Activated gamma-delta T cell treated with anti-CD3 and anti-CD28 coated beads, Interleukin-2, amount 50 U/mL, for 16 hours (primary cell): ENCODE data around the gene PCDH15.

ENCODE experiments used
- DNase-seq: peaks from one replicate; pipeline ENCODE4 v3.0.0-alpha.2; 2020; ENCODE audit warnings: low read depth

PCDH15 gene

GRCh38 chr10:54372179-54372578 is 428.9 kb downstream of the PCDH15 start:
- DNase-seq, result no peak

DNA sequence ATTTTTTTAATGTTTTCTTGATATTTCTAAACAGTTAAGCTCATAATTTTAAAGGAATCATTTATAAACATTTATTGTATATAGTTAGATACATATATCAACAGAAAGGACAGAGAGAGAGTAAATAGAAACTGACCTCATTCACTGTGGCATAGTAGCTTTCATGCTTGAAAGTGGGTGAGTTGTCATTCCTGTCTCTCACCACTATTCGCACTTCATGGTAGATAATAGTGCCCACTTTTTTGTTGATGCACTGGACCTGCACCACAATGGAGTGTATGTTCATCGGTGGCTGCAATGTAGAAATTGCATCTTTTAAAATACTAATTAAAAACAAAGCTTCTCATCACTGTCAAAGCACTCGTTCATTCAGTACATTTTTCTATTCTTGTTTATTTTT is 432.0 kb downstream of the PCDH15 start:
- DNase-seq, result no peak

DNA sequence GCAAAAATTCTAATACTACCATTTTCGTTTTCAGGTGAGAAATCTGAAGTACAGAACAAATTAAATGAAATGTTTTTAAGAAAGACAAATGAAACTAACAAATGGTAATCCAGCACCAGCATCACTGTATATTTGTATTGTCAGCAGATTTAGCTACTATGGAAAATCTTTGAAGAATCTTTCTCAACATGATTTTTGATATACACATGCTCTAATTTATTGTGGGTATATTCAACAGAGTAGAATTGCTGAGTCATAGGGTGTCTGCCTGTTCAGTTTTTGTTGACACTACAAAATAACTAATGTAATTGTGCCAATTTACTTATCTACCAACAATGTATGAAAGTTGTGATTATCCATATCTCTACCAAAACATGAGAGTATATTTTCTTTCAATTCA is 437.6 kb downstream of the PCDH15 start:
- DNase-seq, result no peak

- DNase-seq, result no peak
Measured at GRCh38 chr10:54342058-54342457, 459.0 kb downstream of the PCDH15 start.

DNA sequence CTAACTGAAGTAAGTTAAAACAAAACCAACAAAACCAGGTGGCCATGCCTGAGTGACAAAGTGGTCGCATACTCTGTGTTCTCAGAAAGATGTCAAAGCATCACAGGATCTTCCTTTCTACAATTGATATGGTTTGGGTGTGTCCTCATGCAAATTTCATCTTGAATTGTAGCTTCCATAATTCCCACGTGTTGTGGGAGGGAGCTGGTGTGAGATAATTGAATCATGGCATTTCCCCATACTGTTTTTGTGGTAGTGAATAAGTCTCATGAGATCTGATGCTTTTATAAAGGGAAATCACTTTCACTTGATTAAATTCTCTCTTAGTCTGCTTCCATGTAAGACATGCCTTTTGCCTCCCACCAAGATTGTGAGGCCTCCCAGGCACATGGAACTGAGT is 465.7 kb downstream of the PCDH15 start:
- no peak for DNase-seq

GRCh38 chr10:54319341-54319740 is 481.7 kb downstream of the PCDH15 start:
- DNase-seq, result no peak

DNA sequence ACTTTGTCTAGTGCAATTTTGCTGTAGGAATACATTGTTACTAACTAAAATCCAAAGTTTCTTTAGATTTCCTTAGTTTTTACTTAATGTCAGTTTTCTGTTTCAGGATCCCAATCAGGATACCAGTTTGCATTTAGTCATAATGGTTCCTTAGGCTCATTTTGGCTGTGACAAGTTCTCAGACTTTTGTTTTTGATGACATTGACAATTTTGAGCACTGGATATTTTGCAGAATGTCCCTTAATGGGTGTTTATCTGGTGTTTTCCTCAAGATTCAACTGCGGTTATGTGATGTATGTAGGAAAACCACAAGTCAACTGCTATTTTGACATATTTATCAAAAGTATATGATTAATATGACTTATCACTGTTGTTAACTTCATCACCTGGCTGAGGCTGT is 482.6 kb downstream of the PCDH15 start:
- no peak for DNase-seq

DNA sequence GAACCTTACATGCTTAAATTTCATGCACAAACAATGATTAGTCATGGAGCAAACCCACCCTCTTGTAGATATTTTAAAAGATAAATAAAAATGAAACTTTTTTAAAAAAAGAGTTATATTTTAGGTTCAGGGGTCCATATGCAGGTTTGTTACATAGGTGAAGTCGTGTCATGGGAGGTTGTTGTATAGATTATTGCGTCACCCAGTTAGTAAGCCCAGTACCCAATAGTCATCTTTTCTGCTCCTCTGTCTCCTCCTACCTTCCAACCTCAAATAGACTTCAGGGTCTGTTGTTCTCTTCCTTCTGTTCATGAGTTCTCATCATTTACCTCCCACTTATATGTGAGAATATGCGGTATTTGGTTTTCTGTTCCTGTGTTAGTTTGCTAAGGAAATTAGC is 486.6 kb downstream of the PCDH15 start:
- DNase-seq, result no peak

DNA sequence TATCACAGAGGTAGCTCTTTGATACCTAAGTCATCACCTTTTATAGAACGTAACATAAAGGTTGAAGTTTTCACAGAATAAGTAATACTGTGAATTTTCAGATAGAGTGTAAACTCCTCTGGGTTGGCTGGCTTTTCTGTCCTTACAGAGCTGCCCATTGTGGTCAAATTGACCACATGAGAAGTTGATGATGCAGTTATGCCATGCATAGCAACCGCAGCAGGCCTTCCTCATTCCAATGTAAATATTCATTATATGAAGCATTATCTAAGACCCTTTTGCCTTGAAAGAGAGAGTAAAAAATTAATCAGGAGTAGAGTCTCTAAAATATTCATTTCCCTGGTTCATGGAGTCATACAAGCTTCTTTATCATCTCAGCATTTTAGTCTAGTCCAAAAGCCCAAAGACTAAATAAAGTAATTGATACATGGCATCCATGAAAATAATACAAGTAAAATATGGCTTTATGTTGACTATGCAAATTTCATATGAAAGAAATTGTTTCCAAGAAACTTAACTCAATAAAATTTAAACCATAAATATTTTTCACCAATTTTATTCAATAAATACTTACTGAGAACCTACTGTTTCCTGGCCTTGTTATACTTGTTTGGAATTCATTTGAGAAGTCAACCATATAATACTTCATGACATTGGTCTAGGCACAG is 516.4 kb downstream of the PCDH15 start:
- no peak for DNase-seq

- no peak for DNase-seq
Measured at GRCh38 chr10:54282012-54282411, 519.0 kb downstream of the PCDH15 start.

DNA sequence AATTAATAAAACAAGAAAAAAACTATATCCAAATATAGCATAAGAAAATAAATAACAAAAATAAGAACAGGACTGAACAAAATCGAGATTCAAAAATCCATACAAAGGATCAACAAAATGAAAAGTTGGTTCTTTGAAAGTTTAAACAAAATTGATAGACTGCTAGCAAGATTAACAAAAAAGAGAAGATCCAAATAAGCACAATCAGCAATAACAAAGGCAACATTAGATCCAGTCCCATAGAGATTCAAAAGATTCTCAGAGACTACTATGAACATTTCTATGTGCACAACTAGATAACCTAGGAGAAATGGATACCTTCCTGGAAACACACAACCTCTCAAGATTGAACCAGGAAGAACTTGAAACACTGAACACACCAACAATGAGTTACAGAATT is 534.6 kb downstream of the PCDH15 start:
- no peak for DNase-seq

DNA sequence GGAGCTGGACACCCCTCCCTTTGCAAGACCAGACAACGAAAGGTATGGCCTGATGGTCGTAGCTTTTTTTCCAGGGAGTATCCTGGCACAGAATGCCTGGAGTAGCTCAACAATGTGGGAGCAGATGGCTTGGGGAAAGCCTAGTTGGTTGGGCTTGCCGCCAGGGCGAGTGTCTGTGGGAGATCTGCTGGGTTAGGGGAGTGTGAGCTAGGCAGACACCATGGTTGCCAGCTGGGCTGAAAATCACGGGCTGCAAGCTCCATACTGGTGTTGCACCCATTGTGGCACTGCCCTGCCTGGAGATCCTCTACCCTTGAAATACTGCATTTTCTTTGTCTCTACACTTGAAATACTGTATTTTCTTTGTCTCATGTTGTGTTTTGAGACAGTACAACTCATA is 538.3 kb downstream of the PCDH15 start:
- DNase-seq, result no peak

GRCh38 chr10:54259104-54259503 is 541.9 kb downstream of the PCDH15 start:
- DNase-seq, result no peak

DNA sequence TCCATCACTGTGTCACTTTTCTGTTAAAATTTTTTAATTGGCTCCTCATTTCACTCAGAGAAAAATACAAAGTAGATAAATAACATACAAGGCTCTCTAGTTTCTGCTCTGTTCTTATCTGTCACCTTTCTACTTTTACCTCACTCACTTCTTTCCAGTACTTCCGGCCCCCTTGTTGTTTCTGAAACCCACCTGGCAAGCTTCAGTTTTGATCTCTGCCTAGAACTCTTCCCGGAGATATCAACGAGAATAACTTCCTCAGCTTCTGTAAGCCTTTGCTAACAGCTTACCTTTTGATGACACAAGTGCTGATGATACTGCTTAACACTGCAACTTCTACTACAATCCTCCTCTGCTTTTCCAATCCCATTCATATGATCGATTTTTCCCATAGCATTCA is 566.2 kb downstream of the PCDH15 start:
- no peak for DNase-seq

DNA sequence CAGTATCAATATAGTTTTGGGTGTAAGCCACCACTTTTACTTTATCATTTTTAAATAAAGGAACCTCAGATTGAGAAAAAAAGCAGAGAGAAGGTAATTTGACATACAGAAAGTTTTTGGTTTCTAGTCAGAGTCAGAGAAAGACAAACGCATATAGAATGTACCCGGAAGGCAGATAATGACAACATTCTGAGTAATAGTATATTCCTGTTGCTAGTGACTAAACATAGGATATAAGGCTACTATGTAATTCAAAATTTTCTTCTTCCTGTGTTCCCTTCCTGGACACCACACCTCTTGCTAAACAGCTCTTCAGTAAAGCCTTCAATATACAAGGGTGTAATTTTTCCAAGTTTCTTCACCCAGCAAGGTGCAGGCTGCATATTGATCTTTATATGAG is 597.6 kb downstream of the PCDH15 start:
- DNase-seq, result no peak

DNA sequence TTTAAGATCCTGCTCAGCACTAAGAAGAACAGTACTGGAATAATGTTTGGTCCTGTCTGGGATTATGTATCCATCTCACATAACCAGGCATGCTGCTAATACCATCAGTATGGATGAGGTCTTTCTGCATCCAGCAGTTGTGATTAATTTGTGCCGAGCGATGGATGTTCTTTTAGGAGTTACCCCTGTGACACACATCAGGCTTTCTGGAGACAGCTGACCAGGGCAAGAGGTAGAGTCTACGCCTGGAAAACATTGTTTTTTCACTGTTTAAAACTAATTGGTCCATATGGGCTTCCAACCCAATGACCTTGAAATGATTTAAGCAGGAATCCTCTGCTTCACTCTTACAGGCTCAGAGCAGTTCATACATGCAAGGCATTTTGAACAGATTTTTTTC is 603.0 kb downstream of the PCDH15 start:
- no peak for DNase-seq

- DNase-seq, result no peak
Measured at GRCh38 chr10:54194806-54195205, 606.2 kb downstream of the PCDH15 start.

GRCh38 chr10:54159924-54160323 is 641.1 kb downstream of the PCDH15 start:
- no peak for DNase-seq

DNA sequence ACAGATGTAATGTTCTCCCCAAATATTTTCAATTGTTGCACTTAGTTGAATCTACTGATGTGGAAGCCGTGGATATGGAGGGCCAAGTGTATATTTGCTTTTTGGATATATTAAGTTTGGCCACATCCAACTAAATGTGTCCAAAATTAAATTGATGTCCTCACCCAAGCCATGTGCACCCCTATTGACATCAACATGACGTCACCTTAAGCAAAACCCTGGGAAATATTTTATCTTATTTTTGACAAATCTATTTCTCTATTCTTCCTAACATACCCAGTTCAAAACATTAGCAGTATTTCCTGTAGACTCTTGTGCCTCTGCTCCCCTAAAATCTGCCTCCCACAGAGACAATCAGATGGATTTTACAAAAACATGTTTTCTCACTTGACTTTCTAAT is 652.5 kb downstream of the PCDH15 start:
- no peak for DNase-seq

GRCh38 chr10:54139819-54140428 is 661.1 kb downstream of the PCDH15 start:
- no peak for DNase-seq

DNA sequence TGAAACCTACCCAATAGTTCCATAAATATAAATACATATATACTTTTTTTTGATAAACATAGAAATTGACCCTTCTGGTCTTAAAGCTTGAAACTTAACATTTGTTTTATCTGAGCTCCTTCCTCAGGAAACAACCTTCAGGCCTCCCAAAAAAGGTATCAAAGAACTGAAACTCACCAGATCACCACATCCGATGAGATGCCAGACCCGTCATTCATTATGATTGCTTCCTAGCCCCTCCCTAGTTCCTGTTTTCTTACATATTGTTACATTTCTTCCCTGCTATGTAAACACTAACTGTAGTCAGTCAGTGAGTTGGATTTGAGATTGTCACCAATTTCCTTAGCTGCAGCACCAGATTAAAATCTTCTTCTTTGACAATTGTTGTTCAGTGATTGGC is 663.6 kb downstream of the PCDH15 start:
- DNase-seq, result no peak

GRCh38 chr10:54133203-54133602 is 667.8 kb downstream of the PCDH15 start:
- no peak for DNase-seq

DNA sequence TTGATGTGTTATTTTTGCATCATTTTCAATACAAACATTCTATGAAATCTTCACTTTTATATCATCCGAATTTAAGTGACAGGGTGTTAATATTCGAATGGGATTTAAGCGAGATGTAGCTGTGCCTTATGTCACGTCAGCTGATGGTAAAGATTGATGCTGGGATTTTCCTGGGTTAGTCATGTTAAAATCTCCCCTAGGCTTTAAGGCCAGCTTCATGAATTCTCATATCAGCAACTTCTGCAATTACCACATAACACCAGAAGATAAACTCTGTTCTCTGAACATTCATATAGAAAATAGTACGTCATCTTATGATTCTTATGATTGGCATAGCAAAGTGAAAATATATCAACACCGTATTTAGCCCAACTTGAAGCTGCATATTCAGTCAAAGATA is 669.2 kb downstream of the PCDH15 start:
- DNase-seq, result no peak

- DNase-seq, result no peak
Measured at GRCh38 chr10:54130394-54130793, 670.6 kb downstream of the PCDH15 start.
